Esophagus (tissue), 2 donors: Measurements from ENCODE around the gene IWS1. TPM values are rescaled to one million over a fixed set of nuclear protein-coding genes. Genes with fewer than 3 reads are reported as not detected.

ENCODE experiments used
- H3K27ac ChIP-seq, 2 donors: one replicate each; pipeline ENCODE4 v1.5.1; 2013; ENCODE audit warnings: low read depth in 2 of 2, mild to moderate bottlenecking in 2 of 2, inconsistent platforms in 1 of 2, low read length in 1 of 2, moderate library complexity in 1 of 2
- H3K27me3 ChIP-seq, 2 donors: one replicate each; pipeline ENCODE4 v1.6.1; 2013; ENCODE audit warnings: low read length in 2 of 2, control low read depth in 1 of 2, mild to moderate bottlenecking in 1 of 2; ENCODE audit not compliant: insufficient read depth in 2 of 2, control insufficient read depth in 1 of 2
- H3K36me3 ChIP-seq, 2 donors: one replicate each; pipeline ENCODE4 v1.6.1; 2013; ENCODE audit warnings: low read length in 1 of 2; ENCODE audit not compliant: control insufficient read depth in 2 of 2, insufficient read depth in 2 of 2
- H3K4me1 ChIP-seq, 2 donors: one replicate each; pipeline ENCODE4 v1.6.1; 2013; ENCODE audit warnings: low read length in 1 of 2; ENCODE audit not compliant: control insufficient read depth in 2 of 2, insufficient read depth in 2 of 2
- H3K4me3 ChIP-seq, 2 donors: one replicate each; pipeline ENCODE4 v1.5.1; 2013; ENCODE audit warnings: low read length in 2 of 2, mild to moderate bottlenecking in 2 of 2, low read depth in 1 of 2, moderate library complexity in 1 of 2
- H3K9me3 ChIP-seq, 2 donors: one replicate each; pipeline ENCODE4 v1.6.1; 2013; ENCODE audit warnings: mild to moderate bottlenecking in 2 of 2, low read depth in 1 of 2, low read length in 1 of 2, moderate library complexity in 1 of 2; ENCODE audit not compliant: control insufficient read depth in 2 of 2, insufficient read depth in 1 of 2
- WGBS, 2 donors: extraction: QIAGEN DNeasy Blood & Tissue Kit; methylation state at CpG; one replicate each; pipeline ENCODE4 v1.1.7; 2013; 5-methylcytosine and 5-hydroxymethylcytosine counted together
- polyA plus RNA-seq, 2 donors: library from polyadenylated mRNA; stranded (reverse); fragments of 200-250 nt; gene quantifications; one replicate each; pipeline ENCODE4 v1.2.3, GENCODE V29; 2013
- donor health status: healthy with polysubstance abuse.
- donor health status: Bipolar disorder and iron deficiency.

The IWS1 gene
- polyA plus RNA-seq, 2 donors, result 14.1 to 19.7 TPM

DNA sequence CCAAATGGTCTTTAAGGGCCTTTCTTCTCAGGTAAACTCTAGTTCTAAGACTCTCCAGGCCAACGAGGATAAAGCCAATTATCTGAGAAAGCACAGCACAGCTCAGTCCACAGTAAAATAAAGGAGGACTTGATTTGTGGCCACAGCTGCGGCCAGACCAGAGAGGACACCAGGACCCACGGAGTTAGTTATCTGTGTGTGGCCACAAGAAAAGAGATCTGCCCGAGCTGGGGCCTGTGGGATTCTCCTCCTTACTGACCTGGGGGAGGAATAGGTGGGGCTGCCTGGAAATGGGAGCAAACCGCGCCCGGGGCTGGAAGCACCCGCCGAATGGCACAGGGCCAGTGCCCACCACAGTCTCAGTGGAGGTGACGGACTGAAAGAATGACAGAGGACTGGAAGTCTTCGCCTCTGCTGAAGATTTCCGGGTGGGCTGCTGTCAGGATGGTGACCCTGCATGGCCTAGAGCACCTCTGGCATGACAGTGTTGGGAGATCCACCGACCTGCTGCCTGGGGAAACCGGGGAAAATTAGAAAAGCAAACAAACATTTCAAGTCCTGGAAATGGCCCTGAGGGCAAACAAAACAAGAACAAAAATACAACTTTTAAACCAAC is 94.8 kb downstream of the IWS1 start:
- Histone ChIP-seq H3K4me3 (no peak overlapping the region), H3K9me3 (peaks cover 0 to 5% of the 10 kb centered on the region in 2 donors), H3K27ac (no peak overlapping the region), H3K27me3 (no peaks in the 10 kb centered on the region), H3K4me1 (no peaks in the 10 kb centered on the region), H3K36me3 (no peaks in the 10 kb centered on the region)
- 75 to 76% methylated on average over 14 of the region's 14 CpGs for WGBS, 2 donors

Other genes starting within 250 kb of the IWS1 start
- 10 to 100 TPM; 13.2 to 21.6 TPM for gene ERCC3, start 232.3 kb downstream of the IWS1 start, polyA plus RNA-seq
- 1 to 10 TPM; 3.5 TPM for gene MAP3K2, start 138.5 kb downstream of the IWS1 start, polyA plus RNA-seq
- under 1 TPM; 0.19 to 0.20 TPM for gene PROC, start 108.1 kb downstream of the IWS1 start, polyA plus RNA-seq
- under 1 TPM; 0.09 to 0.20 TPM for gene MYO7B, start 9.2 kb upstream of the IWS1 start, polyA plus RNA-seq
- 1 to 10 TPM in 1 of 2 donors, under 1 TPM in 1; 0.26 to 1.6 TPM for gene GPR17, start 119.7 kb upstream of the IWS1 start, polyA plus RNA-seq
- 10 to 100 TPM; 32.4 to 58.4 TPM for gene LIMS2, start 149.0 kb upstream of the IWS1 start, polyA plus RNA-seq
- gene SFT2D3, start 175.0 kb upstream of the IWS1 start, polyA plus RNA-seq, result 1 to 10 TPM; 3.8 to 4.2 TPM